ENCODE measurements around the gene RNF222.
"Not testable (repeated sequence)": the region's sequence is repeated elsewhere in the genome, so short reads cannot be mapped to it uniquely, and the experiment has no call there.

RNF222 gene

GRCh38 chr17:8377422-8377821 is 20.2 kb downstream of the RNF222 start:
- no peak for DNase-seq

DNA sequence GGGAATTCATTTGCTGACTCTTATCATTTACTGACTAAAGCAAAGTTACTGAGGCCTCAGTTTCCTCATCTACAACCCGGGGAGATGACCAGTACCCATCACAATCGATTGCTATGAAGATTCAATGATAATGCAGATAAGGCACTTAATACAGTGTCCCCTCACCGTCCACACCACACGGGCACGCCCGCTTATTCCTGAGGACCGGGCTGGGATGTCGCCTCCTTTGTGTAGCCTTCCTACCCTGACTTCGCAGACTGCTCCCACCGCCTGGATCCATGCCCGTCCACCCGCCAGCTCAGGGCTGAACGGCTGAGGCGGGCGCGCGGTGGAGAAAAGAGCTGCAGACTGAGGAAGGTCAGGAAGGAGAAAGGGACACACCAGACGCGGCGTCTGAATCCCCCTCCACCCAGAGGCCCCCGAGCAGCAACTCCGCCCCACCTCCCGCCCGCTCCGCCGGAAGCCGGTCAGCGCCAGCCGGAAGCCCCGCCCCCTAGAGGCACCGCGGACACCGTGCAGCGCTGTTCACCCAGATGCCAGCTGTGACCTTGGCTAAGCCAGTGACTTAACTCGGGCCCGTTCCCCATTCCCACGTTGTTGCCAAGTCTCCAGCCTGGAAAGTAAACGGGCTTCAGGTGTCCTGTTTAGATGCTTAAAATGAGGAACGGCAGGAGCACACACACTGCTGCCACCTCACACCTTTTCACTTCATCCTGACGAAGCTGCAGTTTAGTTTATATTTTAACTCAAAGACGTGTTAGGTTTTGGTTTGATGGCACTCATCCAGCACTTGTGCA is 21.2 kb downstream of the RNF222 start, which contains the start of gene KRABD2:
KRABD2 (minus strand) TSS at position 434 of the 797 bp plus-strand sequence.
- peak; percentile 91 for DNase-seq

DNA sequence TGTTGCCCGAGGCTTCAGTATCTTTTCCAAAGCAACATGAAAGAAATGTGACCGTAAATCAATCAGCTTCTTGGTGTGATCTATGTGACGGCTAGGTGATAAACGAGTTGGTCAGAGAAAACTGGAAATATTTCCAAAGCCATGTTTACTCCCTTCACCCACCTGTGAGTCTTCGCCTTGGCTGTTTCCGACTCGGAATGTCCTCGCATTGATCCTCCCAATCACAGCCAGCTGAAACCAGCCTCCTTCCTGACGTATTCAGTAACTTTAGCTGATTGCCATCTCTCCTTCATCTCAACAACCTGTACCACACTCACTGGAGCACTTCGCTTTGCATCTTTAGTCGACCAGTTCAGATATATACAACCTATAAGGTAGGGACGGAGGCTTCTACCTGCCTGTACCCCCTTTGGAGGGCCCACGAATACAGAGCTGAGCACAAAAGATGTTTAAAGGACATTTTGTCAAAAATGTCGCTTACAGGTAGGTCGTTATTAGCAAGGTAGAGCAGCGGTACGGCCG is 21.8 kb downstream of the RNF222 start:
- no peak for DNase-seq

GRCh38 chr17:8373856-8374255 is 23.8 kb downstream of the RNF222 start:
- DNase-seq = not testable (repeated sequence)

GRCh38 chr17:8372422-8372821 is 25.2 kb downstream of the RNF222 start:
- DNase-seq = no peak

- DNase-seq = no peak
Measured at GRCh38 chr17:8371786-8372185, 25.8 kb downstream of the RNF222 start.

DNA sequence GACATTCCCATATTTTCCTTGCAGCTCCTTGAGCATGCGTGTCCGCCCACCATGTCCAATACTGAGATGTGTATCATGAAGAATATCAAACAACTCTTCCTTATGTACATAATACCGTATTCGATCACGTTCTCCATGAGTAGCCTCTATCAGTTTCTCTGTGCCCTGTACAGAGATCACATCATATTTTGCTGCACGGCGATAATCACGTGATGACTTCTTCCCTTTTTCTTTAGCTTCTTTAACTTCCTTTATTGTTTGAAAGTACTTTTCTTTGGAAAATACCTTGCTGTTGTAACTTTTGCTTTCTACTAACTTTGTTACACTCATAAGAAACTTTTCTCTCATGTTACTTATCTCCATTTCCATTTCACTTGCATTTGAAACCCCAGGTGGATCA is 27.7 kb downstream of the RNF222 start:
- DNase-seq = no peak

DNA sequence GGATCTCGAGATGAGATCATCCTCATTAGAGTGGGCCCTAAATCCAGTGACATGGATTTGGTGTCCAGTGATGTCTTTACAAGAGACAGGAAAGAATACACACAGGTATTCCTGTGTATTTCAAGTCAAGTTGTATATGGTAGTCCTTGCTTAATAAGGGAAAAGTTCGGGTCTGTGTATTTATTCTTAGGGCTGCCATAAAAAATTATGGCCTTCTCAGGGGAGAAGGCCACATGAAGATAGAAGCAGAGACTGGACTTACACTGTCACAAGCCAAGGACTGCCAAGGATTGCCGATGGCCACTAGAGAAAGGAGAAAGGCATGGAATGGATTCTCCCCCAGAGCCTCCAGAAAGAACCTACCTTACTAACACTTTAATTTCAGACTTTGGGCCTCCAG is 29.4 kb downstream of the RNF222 start:
- DNase-seq = no peak

DNA sequence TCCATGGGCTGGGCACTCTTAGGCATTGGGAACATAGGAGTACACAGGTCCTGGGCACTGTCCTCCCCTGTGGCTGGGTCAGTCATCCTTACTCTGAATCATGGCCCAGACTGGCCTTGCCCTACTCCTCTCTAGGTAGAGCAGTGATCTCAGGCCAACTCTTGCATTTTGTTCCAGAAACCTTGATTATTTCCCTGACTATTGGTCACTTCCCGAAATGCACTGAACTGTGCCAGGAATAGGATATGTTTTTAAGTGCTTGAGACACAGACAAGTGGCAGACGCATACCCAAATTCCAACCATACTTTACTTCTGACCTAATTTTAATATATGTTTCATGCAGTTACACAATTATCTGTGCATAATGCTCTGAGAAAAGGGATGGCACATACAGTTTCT is 31.4 kb downstream of the RNF222 start:
- DNase-seq = no peak

- no peak for DNase-seq
Measured at GRCh38 chr17:8365143-8365542, 32.5 kb downstream of the RNF222 start.

DNA sequence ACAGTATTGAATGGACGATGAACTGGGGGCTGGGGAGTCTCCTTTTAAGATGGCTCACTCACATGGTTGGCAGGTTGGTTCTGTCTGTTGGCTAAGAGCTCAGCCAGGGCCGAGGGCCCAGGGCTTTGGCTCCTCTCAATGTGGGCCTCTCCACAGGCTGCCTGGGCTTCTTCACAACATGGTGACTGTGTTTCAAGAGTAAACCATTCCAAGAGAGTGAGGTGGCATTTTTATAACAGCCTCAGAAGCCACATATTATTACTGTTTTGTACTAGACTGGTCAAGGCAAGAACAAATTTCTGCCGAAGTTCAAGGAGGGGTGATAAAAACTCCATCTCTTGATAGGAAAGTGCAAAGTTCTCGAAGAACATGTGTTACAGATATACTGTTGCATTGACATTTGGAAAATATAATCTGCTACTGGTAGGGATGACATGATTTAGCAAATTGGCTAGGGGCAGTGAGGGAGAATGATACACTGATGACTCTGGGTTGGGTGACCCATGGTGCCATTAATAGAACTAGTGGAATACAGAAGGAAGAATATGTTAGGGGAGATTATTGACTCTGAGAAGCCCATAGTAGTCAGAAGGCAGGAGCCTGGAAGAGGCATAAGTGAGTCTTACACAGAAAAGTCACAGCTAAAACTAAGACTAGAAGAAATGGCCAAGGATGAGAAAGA is 34.8 kb downstream of the RNF222 start:
- DNase-seq = no peak

DNA sequence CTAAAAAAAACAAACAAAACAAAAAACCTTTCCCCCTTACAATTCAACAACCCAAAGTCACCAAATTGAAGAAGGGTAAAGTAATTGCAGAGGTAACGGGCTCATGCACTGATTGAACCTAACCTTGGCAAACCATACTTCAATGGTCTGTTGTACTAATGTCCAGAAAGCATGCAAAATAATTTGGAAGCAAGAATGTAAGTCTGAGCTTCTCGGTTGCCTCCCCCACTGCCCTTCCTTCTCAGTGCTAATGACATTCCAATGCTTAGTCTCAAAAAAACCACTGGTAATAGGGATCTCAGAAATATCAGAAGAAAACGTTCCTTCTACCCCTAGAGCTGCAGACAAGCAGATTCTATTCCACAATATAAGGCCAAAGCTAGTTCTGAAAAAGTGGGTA is 36.9 kb downstream of the RNF222 start:
- DNase-seq = no peak

GRCh38 chr17:8360260-8360659 is 37.4 kb downstream of the RNF222 start:
- DNase-seq = no peak

GRCh38 chr17:8359769-8360168 is 37.9 kb downstream of the RNF222 start:
- DNase-seq = no peak

DNA sequence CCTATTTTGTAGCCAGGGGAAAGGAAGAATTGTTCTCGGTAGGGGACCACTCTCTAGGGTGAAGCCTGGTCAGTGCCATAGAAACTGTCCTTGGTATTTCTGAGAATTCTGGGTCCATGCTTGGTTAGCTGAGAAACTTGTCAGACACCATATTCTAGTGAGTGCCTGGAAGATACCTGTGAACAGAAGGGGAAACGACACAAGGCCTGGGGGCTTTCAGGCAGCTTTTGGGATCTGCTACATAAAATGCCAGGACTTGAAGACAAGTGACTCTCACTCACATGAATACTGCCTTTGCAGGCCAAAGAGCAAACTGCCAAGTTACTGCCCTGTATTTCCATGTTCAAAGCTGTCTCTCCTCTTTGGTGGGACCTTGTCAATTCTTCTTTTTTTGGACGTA is 39.7 kb downstream of the RNF222 start:
- DNase-seq = no peak

DNA sequence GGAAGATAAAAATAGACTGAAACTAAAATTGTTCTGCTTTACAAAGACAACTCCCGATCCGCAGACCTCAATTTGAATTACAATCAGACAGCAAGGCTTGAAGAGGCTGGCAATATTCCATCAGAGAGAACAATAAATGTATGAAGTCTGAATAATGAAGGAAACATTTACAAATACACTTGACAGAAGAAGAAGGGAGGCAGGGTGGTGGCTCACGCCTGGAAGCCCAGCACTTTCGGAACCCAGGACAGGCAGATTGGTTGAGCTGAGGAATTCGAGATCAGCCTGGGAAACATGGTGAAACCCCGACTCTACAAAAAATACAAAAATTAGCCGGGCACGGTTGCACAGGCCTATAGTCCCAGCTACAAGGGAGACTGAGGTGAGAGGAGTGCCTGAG is 43.4 kb downstream of the RNF222 start:
- DNase-seq = no peak

DNA sequence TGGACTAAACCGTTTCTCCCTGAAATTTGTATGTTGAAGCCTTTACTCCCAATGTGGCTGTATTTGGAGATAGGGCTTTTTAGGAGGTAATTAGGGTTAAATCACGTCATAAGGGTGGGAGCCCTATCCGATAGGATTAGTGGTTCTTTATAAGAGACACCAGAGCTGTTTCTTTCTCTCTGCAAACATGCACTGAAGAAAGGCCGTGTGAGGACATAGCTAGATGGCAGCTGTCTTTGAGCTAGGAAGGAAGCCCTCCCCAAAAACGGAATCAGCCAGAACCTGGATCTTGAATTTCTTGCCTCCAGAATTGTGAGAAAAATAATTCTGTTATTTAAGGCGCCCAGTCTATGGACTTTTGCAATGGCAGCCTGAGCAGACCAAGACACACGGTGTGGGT is 43.9 kb downstream of the RNF222 start:
- no peak for DNase-seq

DNA sequence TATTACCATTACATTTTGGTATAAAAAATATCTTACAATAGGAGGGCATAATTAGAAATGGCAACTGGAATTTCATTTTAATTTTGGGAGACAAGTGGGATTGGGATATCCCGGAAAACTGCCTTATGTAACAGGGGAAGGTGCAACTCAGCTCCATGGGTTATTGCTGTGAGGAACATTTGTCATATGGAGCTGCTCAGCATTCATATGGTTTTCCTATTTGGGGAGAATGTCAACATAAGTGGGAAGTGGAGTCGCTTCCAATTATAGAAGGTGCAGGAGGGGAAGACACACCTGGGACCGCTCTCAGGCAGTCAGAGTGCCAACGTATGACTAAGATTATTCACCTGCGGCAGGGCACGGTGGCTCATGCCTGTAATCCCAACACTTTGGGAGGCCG is 47.3 kb downstream of the RNF222 start:
- DNase-seq = no peak

DNA sequence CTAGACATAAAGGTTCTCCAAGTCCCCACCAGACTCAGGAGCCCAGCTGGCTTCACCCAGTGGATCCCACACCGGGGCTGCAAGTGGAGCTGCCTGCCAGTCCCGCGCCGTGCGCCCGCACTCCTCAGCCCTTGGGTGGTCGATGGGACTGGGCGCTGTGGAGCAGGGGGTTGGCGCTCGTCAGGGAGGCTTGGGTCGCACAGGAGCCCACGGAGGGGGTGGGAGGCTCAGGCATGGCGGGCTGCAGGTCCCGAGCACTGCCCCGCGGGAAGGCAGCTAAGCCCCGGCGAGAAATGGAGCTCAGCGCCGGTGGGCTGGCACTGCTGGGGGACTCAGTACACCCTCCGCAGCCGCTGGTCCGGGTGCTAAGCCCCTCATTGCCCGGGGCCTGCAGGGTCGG is 50.6 kb downstream of the RNF222 start:
- DNase-seq = not testable (repeated sequence)

- DNase-seq = no peak
Measured at GRCh38 chr17:8345951-8346665, 51.5 kb downstream of the RNF222 start.

DNA sequence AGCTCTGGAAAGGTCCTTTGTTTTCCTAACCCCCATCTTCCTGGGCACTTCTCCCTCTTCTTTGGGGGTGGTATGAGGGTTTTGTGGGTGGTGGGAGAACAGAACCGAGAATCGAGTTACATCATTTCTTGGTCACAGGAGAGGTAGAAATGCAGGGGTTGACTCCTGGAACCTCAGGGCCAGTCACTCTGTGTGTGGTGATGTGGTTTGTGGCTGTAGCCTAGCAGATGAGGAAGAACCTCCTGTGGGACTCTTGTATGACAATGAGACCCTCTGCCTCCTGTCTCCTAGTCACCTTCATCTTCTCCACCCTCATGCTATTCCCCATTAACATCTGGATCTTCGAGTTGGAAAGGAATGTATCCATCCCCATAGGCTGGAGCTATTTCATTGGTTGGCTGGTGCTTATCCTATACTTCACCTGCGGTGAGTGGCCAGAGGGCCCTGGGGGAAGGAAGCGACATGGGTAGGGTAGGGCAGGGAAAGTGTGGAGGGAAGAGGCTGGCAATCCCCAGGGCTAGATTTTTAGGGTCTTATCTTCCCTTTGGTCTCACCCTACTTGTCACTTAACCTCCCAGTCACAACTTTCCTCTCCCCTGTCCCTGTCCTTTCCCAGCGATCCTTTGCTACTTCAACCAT is 52.5 kb downstream of the RNF222 start:
- no peak for DNase-seq

GRCh38 chr17:8341456-8341855 is 56.2 kb downstream of the RNF222 start:
- no peak for DNase-seq
